ENCODE measurements around the gene PRPF6. TPM values are rescaled to one million over a fixed set of nuclear protein-coding genes. Genes with fewer than 3 reads are reported as not detected.

PRPF6 gene
- total RNA-seq, 1 donor from 2014 or later = 71.9 TPM

- no peaks in the 10 kb centered on the region for H3K36me3 Mint-ChIP-seq (ENCODE audit: unreplicated experiment)
- H3K4me1 Mint-ChIP-seq (ENCODE audit: unreplicated experiment) = peaks cover 46% of the 10 kb centered on the region
- H3K9me3 Mint-ChIP-seq (ENCODE audit: unreplicated experiment) = no peaks in the 10 kb centered on the region
- H3K27ac Mint-ChIP-seq (ENCODE audit: unreplicated experiment) = no peak overlapping the region
- TF ChIP-seq CTCF (IDR thresholded peaks at IDR 0.05) = no peak
- H3K4me3 Mint-ChIP-seq (ENCODE audit: unreplicated experiment) = no peak overlapping the region
- peaks cover 9% of the 10 kb centered on the region for H3K27me3 Mint-ChIP-seq (ENCODE audit: unreplicated experiment)
- DNase-seq (ENCODE audit: extremely low spot score, unreplicated experiment) = no peak
Observed at GRCh38 chr20:64041781-64042053, 60.8 kb downstream of the PRPF6 start.

GRCh38 chr20:64042054-64042781 is 61.3 kb downstream of the PRPF6 start:
- no peak for DNase-seq (ENCODE audit: extremely low spot score, unreplicated experiment)
- Mint-ChIP-seq H3K4me3 (ENCODE audit: unreplicated experiment) (no peak overlapping the region), H3K27me3 (ENCODE audit: unreplicated experiment) (peaks cover 9% of the 10 kb centered on the region), H3K9me3 (ENCODE audit: unreplicated experiment) (no peaks in the 10 kb centered on the region), H3K27ac (ENCODE audit: unreplicated experiment) (no peak overlapping the region), H3K4me1 (ENCODE audit: unreplicated experiment) (peaks cover 46% of the 10 kb centered on the region), H3K36me3 (ENCODE audit: unreplicated experiment) (no peaks in the 10 kb centered on the region)
- no peak for TF ChIP-seq CTCF (IDR thresholded peaks at IDR 0.05)

GRCh38 chr20:64043768-64044167 is 62.8 kb downstream of the PRPF6 start:
- no peak overlapping the region for H3K27ac Mint-ChIP-seq (ENCODE audit: unreplicated experiment)
- peaks cover 44% of the 10 kb centered on the region for H3K4me1 Mint-ChIP-seq (ENCODE audit: unreplicated experiment)
- TF ChIP-seq CTCF (IDR thresholded peaks at IDR 0.05) = no peak
- H3K4me3 Mint-ChIP-seq (ENCODE audit: unreplicated experiment) = no peak overlapping the region
- no peak for DNase-seq (ENCODE audit: extremely low spot score, unreplicated experiment)
- no peaks in the 10 kb centered on the region for H3K9me3 Mint-ChIP-seq (ENCODE audit: unreplicated experiment)
- peaks cover 6% of the 10 kb centered on the region for H3K27me3 Mint-ChIP-seq (ENCODE audit: unreplicated experiment)
- H3K36me3 Mint-ChIP-seq (ENCODE audit: unreplicated experiment) = no peaks in the 10 kb centered on the region

- Mint-ChIP-seq H3K27ac (ENCODE audit: unreplicated experiment) (peak overlapping the region; percentile 71), H3K4me1 (ENCODE audit: unreplicated experiment) (peaks cover 39% of the 10 kb centered on the region), H3K9me3 (ENCODE audit: unreplicated experiment) (no peaks in the 10 kb centered on the region), H3K36me3 (ENCODE audit: unreplicated experiment) (no peaks in the 10 kb centered on the region), H3K27me3 (ENCODE audit: unreplicated experiment) (peaks cover 6% of the 10 kb centered on the region), H3K4me3 (ENCODE audit: unreplicated experiment) (peak overlapping the region; percentile 29)
- DNase-seq (ENCODE audit: extremely low spot score, unreplicated experiment) = no peak
- TF ChIP-seq CTCF (IDR thresholded peaks at IDR 0.05) = no peak
Observed at GRCh38 chr20:64044484-64045247, 63.7 kb downstream of the PRPF6 start.

GRCh38 chr20:64045346-64046011 is 64.5 kb downstream of the PRPF6 start:
- peaks cover 37% of the 10 kb centered on the region for H3K4me1 Mint-ChIP-seq (ENCODE audit: unreplicated experiment)
- H3K4me3 Mint-ChIP-seq (ENCODE audit: unreplicated experiment) = no peak overlapping the region
- no peaks in the 10 kb centered on the region for H3K36me3 Mint-ChIP-seq (ENCODE audit: unreplicated experiment)
- H3K27me3 Mint-ChIP-seq (ENCODE audit: unreplicated experiment) = peaks cover 3% of the 10 kb centered on the region
- no peaks in the 10 kb centered on the region for H3K9me3 Mint-ChIP-seq (ENCODE audit: unreplicated experiment)
- peak overlapping the region; percentile 27 for H3K27ac Mint-ChIP-seq (ENCODE audit: unreplicated experiment)
- TF ChIP-seq CTCF (IDR thresholded peaks at IDR 0.05) = no peak
- DNase-seq (ENCODE audit: extremely low spot score, unreplicated experiment) = no peak
